ENCODE data around the gene ZNF467.

DNA sequence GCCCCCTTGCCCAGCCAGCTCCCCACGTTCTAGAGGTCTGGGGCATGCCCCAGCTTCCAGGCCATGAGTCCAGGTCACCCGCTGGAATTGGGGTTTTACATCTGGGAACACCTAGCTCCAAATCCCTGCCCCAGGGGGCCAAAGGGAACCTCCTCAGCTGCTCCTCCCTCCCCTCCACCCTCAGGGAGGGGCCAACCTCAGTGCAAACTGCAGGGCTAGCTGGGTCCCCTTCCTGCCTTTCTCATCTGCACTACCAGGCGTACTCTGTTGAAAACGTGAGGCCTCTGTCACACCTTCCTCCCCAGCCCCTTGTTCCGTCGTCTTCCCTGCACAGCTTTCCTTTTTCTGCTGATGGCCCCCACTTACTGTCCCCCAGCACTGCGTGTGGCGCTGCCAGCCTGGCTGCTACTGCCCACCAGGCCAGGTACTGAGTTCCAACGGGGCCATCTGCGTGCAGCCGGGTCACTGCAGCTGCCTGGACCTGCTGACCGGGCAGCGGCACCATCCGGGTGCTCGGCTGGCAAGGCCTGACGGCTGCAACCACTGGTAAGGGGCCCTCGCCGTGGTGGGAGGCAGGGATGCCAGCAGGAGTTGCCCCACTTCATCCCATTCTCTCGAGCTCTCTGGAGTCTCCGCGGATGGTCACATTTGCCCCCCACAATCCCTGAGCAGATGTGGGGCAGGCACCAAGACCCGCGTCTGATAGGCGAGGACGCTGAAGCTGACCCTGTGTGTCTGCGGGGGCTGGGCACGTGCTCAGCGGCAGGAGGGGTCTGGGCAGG lies 40.1 kb upstream of the ZNF467 start:
- TF ChIP-seq, protein P1, sequence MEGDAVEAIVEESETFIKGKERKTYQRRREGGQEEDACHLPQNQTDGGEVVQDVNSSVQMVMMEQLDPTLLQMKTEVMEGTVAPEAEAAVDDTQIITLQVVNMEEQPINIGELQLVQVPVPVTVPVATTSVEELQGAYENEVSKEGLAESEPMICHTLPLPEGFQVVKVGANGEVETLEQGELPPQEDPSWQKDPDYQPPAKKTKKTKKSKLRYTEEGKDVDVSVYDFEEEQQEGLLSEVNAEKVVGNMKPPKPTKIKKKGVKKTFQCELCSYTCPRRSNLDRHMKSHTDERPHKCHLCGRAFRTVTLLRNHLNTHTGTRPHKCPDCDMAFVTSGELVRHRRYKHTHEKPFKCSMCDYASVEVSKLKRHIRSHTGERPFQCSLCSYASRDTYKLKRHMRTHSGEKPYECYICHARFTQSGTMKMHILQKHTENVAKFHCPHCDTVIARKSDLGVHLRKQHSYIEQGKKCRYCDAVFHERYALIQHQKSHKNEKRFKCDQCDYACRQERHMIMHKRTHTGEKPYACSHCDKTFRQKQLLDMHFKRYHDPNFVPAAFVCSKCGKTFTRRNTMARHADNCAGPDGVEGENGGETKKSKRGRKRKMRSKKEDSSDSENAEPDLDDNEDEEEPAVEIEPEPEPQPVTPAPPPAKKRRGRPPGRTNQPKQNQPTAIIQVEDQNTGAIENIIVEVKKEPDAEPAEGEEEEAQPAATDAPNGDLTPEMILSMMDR (IDR thresholded peaks at IDR 0.05): no peak
- no peak for TF ChIP-seq EP300 (IDR thresholded peaks at IDR 0.05)

Data from ovary (tissue), 3 donors.